HEK293T (cell line): ENCODE data around the gene PAPPA.

Experiments
- ARNT ChIP-seq: fragments of 450-650 bp; IDR thresholded peaks from 2 replicates; pipeline ENCODE4 v1.6.1; 2017; ENCODE audit warnings: mild to moderate bottlenecking
- BHLHE40 ChIP-seq: fragments of 450-650 bp; IDR thresholded peaks from 2 replicates; pipeline ENCODE4 v1.6.1; 2016; ENCODE audit warnings: mild to moderate bottlenecking, moderate library complexity, borderline replicate concordance
- CTBP1 ChIP-seq: fragments of 450-650 bp; IDR thresholded peaks from 2 replicates; pipeline ENCODE4 v1.6.1; 2016; ENCODE audit warnings: borderline replicate concordance
- FOXA1 ChIP-seq: fragments of 450-650 bp; IDR thresholded peaks from 2 replicates; pipeline ENCODE4 v1.6.1; 2016; ENCODE audit warnings: mild to moderate bottlenecking
- FOXK2 ChIP-seq: fragments of 450-650 bp; IDR thresholded peaks from 2 replicates; pipeline ENCODE4 v1.6.1; 2016; ENCODE audit warnings: mild to moderate bottlenecking
- FOXM1 ChIP-seq: fragments of 450-650 bp; IDR thresholded peaks from 2 replicates; pipeline ENCODE4 v1.6.1; 2017; ENCODE audit warnings: mild to moderate bottlenecking, borderline replicate concordance
- HDGF ChIP-seq: fragments of 450-650 bp; IDR thresholded peaks from 2 replicates; pipeline ENCODE4 v1.6.1; 2017; ENCODE audit warnings: antibody characterized with exemption, borderline replicate concordance
- L3MBTL2 ChIP-seq: fragments of 450-650 bp; conservative IDR thresholded peaks from 2 replicates; pipeline ENCODE4 v1.6.1; 2016; ENCODE audit warnings: mild to moderate bottlenecking
- NFRKB ChIP-seq: fragments of 450-650 bp; IDR thresholded peaks from 2 replicates; pipeline ENCODE4 v1.6.1; 2016; ENCODE audit warnings: mild to moderate bottlenecking, moderate library complexity
- PKNOX1 ChIP-seq: fragments of 450-650 bp; IDR thresholded peaks from 2 replicates; pipeline ENCODE4 v1.6.1; 2016
- SP1 ChIP-seq: fragments of 450-650 bp; IDR thresholded peaks from 2 replicates; pipeline ENCODE4 v1.6.1; 2017
- SUZ12 ChIP-seq: fragments of 450-650 bp; IDR thresholded peaks from 2 replicates; pipeline ENCODE4 v1.6.1; 2016; ENCODE audit warnings: mild to moderate bottlenecking
- TARDBP ChIP-seq: fragments of 450-650 bp; IDR thresholded peaks from 2 replicates; pipeline ENCODE4 v1.6.1; 2016
- ZNF384 ChIP-seq: fragments of 450-650 bp; IDR thresholded peaks from 2 replicates; pipeline ENCODE4 v1.6.1; 2016

DNA sequence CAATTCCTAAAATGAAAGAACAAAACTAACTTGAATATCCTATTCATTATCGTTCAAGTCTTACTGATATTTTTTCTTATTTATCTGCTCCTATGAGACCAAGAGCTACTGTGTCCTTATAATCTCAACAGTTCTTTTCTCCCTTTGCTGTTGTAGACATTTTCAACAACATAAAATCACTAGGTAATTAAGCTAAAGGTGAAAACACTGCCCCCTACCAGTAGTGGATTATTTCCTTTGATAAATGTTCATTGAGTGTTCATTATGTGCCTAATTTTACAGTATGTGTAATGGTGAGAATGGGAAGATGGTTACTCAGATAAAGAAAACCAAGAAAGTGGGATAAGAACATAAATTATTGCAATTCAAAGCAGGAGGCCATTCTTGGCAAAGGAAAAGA, 41.4 kb upstream of the PAPPA start:
- TF ChIP-seq FOXK2 (no peak), SUZ12 (no peak), CTBP1 (no peak), BHLHE40 (no peak), TARDBP (no peak), FOXM1 (no peak), FOXA1 (no peak), HDGF (no peak), ARNT (no peak), PKNOX1 (no peak), SP1 (no peak), ZNF384 (no peak), L3MBTL2 (no peak), NFRKB (no peak)
